GM15510 (cell line): ENCODE data around the gene MGAT5.

ENCODE experiments used
- POLR2A ChIP-seq: IDR thresholded peaks from 3 replicates; pipeline ENCODE4 v1.6.1; 2011; ENCODE audit warnings: borderline replicate concordance; ENCODE audit not compliant: insufficient read length; ENCODE audit errors: extremely low read depth

MGAT5 gene

DNA sequence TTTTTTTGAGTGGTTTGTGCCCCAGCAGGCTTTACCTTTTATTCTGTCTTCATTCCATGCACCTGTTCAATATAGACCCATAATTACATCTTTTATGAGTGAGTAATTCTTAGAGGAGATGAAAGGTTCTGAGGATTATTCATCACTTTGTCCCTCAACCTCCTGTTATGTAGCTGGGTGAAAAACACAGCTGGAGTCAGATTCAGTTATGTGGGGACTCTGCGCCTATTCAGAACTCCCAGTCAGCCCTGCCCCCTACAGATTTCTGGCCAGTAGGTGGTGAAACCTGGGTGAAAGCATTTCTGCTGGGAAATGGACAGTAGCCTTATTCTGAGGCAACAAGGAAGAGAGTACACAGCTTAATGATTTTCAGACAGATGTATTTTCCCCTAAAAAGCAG is 107.8 kb downstream of the MGAT5 start:
- no peak for TF ChIP-seq POLR2A

DNA sequence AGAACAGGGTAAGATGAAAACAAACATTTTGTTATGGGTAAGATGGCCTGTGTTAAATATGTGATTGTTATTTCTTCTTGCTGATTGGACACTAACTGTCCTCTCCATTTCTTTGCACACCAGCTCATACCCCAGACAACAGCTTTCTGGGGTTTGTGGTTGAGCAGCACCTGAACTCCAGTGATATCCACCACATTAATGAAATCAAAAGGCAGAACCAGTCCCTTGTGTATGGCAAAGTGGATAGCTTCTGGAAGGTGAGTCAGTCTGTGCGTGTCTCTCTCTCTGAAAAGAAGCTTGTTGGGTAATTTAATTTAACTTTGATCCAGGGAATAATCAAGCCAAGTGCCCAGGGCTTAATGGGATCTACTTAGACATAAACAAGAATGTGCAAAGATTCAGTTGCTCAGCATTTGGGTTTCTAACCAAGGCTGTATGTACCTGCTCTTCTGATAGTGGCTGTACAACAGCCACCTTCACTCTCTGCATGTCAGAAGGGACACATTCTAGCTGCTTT is 108.3 kb downstream of the MGAT5 start:
- TF ChIP-seq POLR2A: no peak

DNA sequence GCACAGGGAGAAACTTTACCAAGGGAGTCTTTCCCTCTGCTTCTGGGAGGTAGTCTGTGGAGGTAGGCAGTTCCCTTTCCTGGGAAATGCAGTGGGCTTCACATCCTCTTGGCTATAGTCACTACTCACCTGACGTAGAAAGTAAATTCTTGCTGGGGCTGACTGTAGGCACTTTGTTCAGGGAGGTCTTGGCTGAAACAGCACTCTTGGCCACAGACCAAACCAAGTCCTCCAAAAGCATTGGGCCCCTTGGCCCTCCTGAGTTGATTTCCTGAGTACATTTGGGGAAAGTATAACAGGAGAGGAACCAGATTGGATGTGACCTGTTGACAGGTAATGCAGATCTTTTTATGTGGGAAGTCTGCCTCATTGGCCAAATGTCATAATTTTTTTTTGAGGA is 108.9 kb downstream of the MGAT5 start:
- no peak for TF ChIP-seq POLR2A

DNA sequence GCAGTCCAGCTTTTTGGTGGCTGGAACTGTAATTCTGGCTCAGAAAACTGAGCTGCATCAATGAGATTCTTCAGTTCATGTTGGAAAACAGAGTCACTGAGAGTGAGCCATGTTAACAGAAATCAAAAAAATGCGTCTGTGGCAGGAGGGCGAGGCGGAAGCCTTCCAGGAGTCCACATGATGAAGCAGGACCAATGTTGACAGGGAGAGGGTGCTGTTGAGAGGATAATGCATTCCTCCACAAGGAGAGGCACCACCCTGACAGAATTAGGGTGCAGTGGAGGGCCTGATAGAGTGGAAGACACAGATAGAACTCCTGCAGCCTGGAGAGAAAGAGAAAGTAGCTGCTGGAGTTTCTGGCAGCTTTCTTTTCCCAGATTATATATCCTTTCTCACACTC is 111.5 kb downstream of the MGAT5 start:
- no peak for TF ChIP-seq POLR2A

DNA sequence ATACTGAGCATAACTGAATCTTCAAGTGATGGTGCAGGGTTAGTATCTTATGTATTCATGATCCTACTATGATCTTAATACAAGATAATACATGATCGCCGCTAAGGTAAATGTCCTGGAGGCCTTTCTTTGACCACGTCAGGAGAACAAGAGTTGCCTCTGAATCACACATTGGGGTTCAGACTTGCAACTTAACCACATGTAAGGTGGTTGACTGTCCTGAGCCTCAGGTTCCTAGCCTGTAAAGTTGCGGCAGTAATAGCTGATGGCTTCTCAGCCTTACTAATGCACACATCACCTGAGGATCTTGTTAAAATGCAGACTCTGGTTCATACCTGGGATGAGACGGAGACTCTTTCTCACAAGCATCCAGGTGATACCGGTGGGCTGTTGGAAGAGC is 112.5 kb downstream of the MGAT5 start:
- no peak for TF ChIP-seq POLR2A

DNA sequence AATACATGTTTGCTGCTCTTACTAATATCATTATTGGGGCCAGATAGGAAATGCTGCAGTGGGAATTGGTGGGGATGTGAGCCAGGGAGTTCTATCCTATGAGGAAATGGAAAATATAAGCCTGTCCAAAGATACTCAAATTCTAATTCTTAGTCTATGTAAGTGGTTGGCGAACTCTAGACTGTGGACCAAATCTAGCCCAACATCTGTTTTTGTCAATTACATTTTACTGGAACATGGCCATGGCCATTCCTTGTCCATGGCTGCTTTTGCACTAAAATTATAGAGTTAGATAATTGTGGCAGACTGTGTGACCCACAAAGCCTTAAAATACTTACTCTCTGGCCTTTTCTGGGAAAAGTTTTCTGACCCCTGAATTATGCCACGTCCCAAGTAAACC is 113.3 kb downstream of the MGAT5 start:
- no peak for TF ChIP-seq POLR2A

DNA sequence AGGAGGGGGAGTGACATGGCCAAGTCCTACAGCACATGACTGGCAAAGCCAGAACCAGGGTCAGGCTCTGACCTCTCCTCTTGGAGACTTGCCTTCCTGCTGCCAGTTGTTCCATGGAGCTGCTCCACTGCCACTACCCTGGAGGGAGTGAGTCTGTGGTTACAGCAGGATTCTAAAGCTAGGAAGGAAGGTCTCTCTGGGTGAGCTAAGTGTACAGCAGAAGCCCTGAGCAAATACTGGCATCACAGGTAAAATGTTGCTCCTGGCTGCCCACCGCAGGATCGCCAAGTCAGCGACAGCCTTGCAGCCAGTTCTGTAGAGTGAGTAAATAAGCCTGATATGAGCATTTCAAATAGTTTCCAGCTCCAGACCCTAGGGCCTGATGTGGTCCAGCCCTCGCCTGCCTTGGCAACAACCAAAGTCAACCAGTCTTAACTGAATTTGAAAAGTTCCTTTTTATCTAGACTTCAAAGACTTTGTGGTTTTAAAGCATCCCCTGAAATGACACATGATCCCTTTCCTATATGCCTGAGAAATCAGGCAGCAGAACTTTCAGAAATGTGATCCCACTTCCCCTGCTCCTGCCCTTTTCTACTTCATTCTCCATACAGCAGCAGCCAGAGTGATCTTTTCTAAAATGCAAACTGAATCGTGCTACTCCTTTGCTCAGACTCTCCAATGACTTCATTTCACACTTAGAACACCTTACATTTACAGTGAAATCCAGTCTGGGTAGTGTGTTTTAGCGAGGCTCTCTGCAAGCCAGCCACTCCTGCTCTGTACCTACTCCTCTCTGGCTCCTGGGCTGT is 114.3 kb downstream of the MGAT5 start:
- TF ChIP-seq POLR2A: no peak

DNA sequence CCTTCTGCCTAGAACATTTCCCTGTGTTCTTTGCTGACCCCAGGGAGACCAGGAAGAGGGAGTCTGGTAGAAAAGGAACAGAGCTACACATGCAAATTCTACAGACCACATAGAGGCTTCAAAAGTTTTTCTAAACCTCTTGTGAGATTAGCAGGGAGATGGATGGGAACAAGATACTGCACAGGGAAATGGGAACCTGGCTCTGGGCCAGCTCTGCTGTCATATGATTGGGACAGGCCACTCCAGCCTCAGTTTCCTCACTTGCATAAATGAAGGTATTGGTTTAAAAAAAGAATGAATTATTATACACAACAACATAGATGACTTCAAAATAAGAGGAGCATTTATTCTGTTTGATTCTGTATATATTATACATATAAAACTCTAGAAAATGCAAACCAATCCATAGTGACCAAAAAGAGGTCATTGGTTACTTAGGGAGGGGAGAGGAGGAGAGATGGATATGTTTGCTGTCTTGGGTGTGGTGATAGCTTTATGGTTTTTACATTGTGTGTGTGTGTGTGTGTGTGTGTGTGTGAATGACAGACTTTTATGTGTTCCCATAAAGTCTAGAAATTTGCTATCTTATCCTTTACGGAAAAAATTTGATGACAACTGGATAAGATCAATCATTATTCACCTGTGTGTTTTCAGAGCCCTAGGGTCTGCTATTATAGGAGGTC is 115.5 kb downstream of the MGAT5 start:
- no peak for TF ChIP-seq POLR2A

DNA sequence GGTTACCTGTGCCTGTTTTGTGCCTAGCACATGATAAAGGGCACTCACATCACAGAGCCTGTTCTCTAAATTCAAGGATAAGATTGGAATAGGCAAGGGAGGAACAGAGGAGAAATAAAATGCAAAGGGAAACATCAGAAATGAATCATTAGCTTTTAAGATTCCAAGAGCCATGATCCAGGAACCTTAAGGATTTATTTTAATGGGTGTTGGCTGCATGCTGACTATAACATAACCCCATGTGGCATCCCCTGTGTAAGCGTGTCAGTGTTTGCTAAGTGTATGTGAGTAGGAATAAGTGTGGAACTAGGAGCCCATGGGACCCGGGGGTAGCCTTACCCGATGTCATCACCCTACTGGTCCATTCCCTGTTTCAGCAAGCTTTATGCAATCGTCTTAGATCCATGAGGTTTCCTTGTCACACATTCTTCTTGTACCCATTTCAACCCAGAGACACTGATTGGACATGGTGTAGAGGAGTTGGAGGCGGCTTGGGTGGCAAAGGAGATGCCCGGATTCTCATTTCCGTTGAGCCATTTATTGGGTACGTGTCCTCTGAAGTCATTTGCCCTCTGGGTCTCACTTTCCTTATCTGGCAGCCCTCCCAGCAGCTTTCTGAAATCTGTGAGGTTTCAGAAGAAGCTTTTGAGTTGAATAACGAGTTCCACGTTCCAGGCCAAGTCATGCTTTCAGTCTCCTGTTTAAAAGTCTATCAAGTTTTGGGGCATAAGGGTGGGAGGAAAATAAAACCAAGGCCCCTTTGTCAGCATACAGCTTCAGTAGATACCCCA is 117.0 kb downstream of the MGAT5 start:
- TF ChIP-seq POLR2A: no peak

DNA sequence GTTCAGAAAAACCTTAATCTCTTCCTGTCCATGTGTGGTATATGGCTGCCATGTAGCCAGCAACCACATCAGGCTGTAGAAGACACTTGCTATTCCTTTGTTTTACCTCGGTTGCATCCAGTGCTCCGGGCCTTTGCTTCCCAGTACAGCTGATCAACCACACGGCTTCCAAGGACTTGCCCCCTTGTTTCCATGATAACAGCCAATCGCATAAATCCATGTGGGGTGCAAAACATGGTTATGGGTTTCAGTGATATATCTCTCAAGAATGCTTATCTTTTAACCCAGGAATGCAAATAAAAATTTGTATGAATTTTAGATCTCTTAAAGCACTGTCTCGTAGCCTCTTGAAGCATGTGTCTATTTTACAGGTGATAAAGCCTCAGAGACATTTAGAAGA is 118.3 kb downstream of the MGAT5 start:
- no peak for TF ChIP-seq POLR2A

DNA sequence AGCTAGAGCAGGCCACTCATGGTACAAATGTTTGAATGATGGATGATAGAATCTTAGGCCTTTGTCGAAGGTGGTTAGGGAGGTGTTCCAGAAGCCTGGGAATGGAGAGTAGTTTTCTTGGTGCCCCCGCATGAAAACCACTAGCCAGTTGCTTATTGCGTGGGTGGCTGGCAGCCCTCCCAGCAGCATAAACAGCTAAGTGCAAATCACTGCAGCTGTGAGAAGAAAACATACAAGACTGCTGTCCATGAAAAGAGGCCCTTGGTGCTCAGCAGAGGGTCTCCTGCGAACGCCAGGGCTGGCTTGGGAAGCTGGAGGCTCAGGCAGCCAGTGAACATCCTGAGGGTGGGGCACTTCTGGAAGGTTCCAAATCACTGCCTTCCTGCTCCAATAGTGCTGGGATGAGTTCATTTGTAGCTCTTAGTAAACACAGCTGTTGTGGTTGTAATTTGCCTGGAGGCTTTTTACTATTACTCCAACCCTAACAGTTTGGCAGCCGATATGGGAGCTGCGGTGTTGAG is 118.8 kb downstream of the MGAT5 start:
- no peak for TF ChIP-seq POLR2A

DNA sequence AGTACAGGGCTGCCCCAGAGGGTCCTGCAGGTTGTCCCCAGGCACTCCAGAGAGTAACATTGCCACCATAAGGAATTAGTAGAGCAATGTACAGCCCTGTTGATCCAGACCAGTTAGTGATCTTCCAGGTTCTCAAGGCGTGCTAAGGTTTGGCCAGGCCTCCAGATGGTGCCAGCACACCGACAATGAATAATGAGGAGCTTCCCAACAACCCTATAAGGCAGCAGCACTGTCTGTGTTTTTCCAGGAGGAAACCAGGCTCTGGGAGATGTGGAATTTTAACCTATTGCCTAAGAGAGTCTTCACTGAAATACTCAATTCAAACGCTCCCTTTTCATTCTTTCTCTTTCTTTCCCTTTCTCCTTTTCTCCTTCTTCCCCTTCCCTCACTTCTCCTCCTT is 122.1 kb downstream of the MGAT5 start:
- no peak for TF ChIP-seq POLR2A

DNA sequence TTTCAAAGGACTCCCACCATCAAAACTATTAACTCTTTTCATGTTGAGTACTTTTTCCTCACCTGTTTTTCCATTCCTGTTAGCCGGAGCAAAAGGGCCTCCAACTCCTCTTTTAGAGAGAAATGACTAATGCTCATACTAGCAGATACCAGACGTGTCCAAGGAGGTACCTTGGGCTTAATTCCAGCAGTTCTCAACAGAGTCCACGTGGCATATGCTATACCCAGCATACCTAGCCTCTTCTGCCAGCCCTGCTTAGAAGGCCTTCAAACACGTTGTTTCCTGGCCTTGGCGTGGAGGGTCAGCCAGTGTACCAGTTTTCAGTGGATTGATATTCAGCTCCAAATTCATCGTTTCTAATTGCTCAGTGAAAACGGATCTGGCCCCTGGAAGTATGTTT is 123.9 kb downstream of the MGAT5 start:
- no peak for TF ChIP-seq POLR2A

DNA sequence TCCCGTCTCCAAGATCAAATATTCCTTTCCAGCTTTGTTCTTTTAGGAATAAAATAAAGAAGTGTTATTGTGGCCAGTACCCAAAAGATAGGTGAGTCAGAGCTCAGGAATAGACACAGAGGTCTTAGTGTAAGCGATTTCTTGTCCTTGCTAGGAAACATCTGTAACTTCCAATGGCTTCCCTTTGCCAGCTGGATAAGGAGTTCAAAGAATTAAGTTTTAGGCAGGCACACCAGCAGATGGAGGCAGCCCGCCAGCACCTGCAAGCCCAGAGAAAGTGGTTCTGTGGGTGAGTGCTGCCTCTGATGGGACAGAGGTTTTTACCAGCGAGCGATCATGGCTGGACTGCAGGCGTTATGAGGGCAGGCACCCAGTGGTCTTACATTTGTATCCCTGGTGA is 125.4 kb downstream of the MGAT5 start:
- no peak for TF ChIP-seq POLR2A

DNA sequence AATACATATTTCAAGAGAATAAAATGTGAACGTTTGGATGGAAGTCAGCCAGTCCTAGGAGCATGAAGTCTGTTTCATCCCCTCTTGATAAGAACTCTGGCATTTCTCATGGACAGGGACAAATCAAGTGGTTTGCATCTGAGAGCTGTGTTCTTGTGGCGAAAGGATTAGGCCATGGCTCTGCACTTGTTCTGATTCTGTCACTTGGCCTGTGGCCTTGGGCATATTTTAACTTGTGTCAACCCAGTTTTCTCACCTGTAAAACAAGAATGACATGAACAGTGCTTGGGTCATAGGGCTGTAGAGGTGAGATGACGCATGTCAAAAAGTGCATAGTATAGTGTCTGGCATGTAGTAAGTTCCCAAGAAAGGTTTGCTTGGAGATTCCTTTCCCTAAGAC is 125.8 kb downstream of the MGAT5 start:
- TF ChIP-seq POLR2A: no peak
